Measurements from ENCODE around the gene ZBTB8OS.

ZBTB8OS gene

GRCh38 chr1:32600034-32600433 lies 50.3 kb downstream of the ZBTB8OS start (continued):
- no peak for TF ChIP-seq ZNF350 (tag by site-specific recombination; IDR thresholded peaks at IDR 0.05)
- no peak for TF ChIP-seq ZNF114 (tag by site-specific recombination; IDR thresholded peaks at IDR 0.05)
- no peak for TF ChIP-seq ZBTB17 (tag by site-specific recombination; IDR thresholded peaks at IDR 0.05)
- TF ChIP-seq ZBTB8A (tag by site-specific recombination; IDR thresholded peaks at IDR 0.05): no peak
- TF ChIP-seq ZNF629 (tag by site-specific recombination; IDR thresholded peaks at IDR 0.05): no peak
- no peak for TF ChIP-seq ZNF560 (tag by site-specific recombination; IDR thresholded peaks at IDR 0.05; ENCODE audit: borderline replicate concordance)

- ChIA-PET CTCF (interaction anchor here (0.7 kb wide), 1 partner anchor 220 kb away, joined by 5 read pairs; no protein-coding TSS in a partner anchor), POLR2A (no interaction called here)
- Histone ChIP-seq H3K36me3 (ENCODE audit: control insufficient read depth in 2 of 2, insufficient read depth in 1 of 2, low read length in 2 of 2) (peaks cover 23 to 39% of the 10 kb centered on the region in 2 experiments; a peak in 2 of 3 replicates), H3K9me3 (ENCODE audit: control insufficient read depth, insufficient read depth, low read depth, low read length) (no peaks in the 10 kb centered on the region), H3K4me3 (ENCODE audit: low read depth, low read length) (no peak overlapping the region), H3K27ac (ENCODE audit: extremely low read depth, low read depth, low read length) (no peak overlapping the region), H3K4me1 (ENCODE audit: control insufficient read depth, insufficient read depth, low read length) (no peaks in the 10 kb centered on the region)
- no peak for TF ChIP-seq ZBTB7A (tag by site-specific recombination; IDR thresholded peaks at IDR 0.05; ENCODE audit: low read depth)
Measured at GRCh38 chr1:32592943-32593342, 57.4 kb downstream of the ZBTB8OS start.

GRCh38 chr1:32580348-32581017 lies 69.9 kb downstream of the ZBTB8OS start:
- POLR2A ChIA-PET: no interaction called here

More at GRCh38 chr1:32580348-32581017, 69.9 kb downstream of the ZBTB8OS start:
- TF ChIP-seq KLF1 (tag by site-specific recombination; IDR thresholded peaks at IDR 0.05): no peak
- no peak for TF ChIP-seq PRDM1 (tag by site-specific recombination; IDR thresholded peaks at IDR 0.05)
- no peak for TF ChIP-seq ZNF37A (tag by site-specific recombination; IDR thresholded peaks at IDR 0.05)
- TF ChIP-seq ZNF16 (tag by site-specific recombination; IDR thresholded peaks at IDR 0.05; ENCODE audit: low read depth): no peak
- TF ChIP-seq ZNF121 (tag by site-specific recombination; IDR thresholded peaks at IDR 0.05): no peak
- TF ChIP-seq ZBTB7A (tag by site-specific recombination; IDR thresholded peaks at IDR 0.05; ENCODE audit: low read depth): no peak
- no peak for TF ChIP-seq YY1 (tag by site-specific recombination; IDR thresholded peaks at IDR 0.05)
- TF ChIP-seq ZNF23 (tag by site-specific recombination; IDR thresholded peaks at IDR 0.05; ENCODE audit: borderline replicate concordance): no peak
- no peak for TF ChIP-seq ZNF837 (tag by site-specific recombination; IDR thresholded peaks at IDR 0.05)
- TF ChIP-seq ZNF544 (tag by site-specific recombination; IDR thresholded peaks at IDR 0.05): no peak
- Histone ChIP-seq H3K4me1 (ENCODE audit: control insufficient read depth, insufficient read depth, low read length) (no peaks in the 10 kb centered on the region), H3K4me3 (ENCODE audit: low read depth, low read length) (no peak overlapping the region), H3K36me3 (ENCODE audit: control insufficient read depth in 2 of 2, insufficient read depth in 1 of 2, low read length in 2 of 2) (no peaks in the 10 kb centered on the region), H3K9me3 (ENCODE audit: control insufficient read depth, insufficient read depth, low read depth, low read length) (no peaks in the 10 kb centered on the region), H3K27ac (ENCODE audit: extremely low read depth, low read depth, low read length) (no peak overlapping the region)
- CTCF ChIA-PET: no interaction called here
